Astrocyte (in vitro differentiated cells and primary cell): Measurements from ENCODE around the gene NTM. TPM values are rescaled to one million over a fixed set of nuclear protein-coding genes. Genes with fewer than 3 reads are reported as not detected.
"Not testable (repeated sequence)": the region's sequence is repeated elsewhere in the genome, so short reads cannot be mapped to it uniquely, and the experiment has no call there.

ENCODE experiments used
- DNase-seq: peaks from one replicate; pipeline ENCODE4 v3.0.0-alpha.2; 2010; ENCODE audit warnings: low read depth
- FAIRE-seq: peaks from 2 replicates; lab custom pipeline; 2011; peaks lifted over from hg19 to GRCh38; lab: Jason Lieb, UNC
- H2AFZ ChIP-seq: 2 replicates; pipeline ENCODE4 v1.6.0; 2012; ENCODE audit warnings: low read depth, low read length, inconsistent platforms
- H3K27ac ChIP-seq: 2 replicates; pipeline ENCODE4 v1.5.1; 2011; ENCODE audit warnings: low read depth, low read length, inconsistent platforms
- H3K27me3 ChIP-seq: 2 replicates; pipeline ENCODE4 v1.6.0; 2011; ENCODE audit warnings: low read length, inconsistent platforms; ENCODE audit not compliant: insufficient read depth
- H3K36me3 ChIP-seq: 2 replicates; pipeline ENCODE4 v1.5.1; 2011; ENCODE audit warnings: low read length, inconsistent platforms; ENCODE audit not compliant: insufficient read depth
- H3K4me1 ChIP-seq: 2 replicates; pipeline ENCODE4 v1.5.1; 2011; ENCODE audit warnings: low read length, inconsistent platforms; ENCODE audit not compliant: insufficient read depth
- H3K4me2 ChIP-seq: 2 replicates; pipeline ENCODE4 v1.6.0; 2012; ENCODE audit warnings: low read length, inconsistent platforms
- H3K4me3 ChIP-seq: 2 replicates; pipeline ENCODE4 v1.5.1; 2011; ENCODE audit warnings: low read depth, mild to moderate bottlenecking, low read length, inconsistent platforms; ENCODE audit not compliant: insufficient read depth
- H3K79me2 ChIP-seq: 2 replicates; pipeline ENCODE4 v1.6.0; 2012; ENCODE audit warnings: mild to moderate bottlenecking, low read length, inconsistent platforms; ENCODE audit not compliant: insufficient read depth
- H3K9ac ChIP-seq: 2 replicates; pipeline ENCODE4 v1.6.0; 2012; ENCODE audit warnings: mild to moderate bottlenecking, low read length, inconsistent platforms
- H3K9me3 ChIP-seq: 2 replicates; pipeline ENCODE4 v1.5.1; 2012; ENCODE audit warnings: low read depth, mild to moderate bottlenecking, low read length, inconsistent platforms; ENCODE audit not compliant: insufficient read depth
- H4K20me1 ChIP-seq: 2 replicates; pipeline ENCODE4 v1.6.0; 2012; ENCODE audit warnings: low read length, inconsistent platforms; ENCODE audit not compliant: insufficient read depth
- H3K27ac Mint-ChIP-seq: one replicate; pipeline ENCODE4 v1.8.0; 2021; ENCODE audit warnings: mild to moderate bottlenecking, mixed read lengths; ENCODE audit not compliant: unreplicated experiment
- H3K27me3 Mint-ChIP-seq: one replicate; pipeline ENCODE4 v1.8.0; 2021; ENCODE audit warnings: low read depth, mixed read lengths; ENCODE audit not compliant: unreplicated experiment
- H3K36me3 Mint-ChIP-seq: one replicate; pipeline ENCODE4 v1.8.0; 2021; ENCODE audit warnings: low read depth, mixed read lengths; ENCODE audit not compliant: unreplicated experiment
- H3K4me1 Mint-ChIP-seq: one replicate; pipeline ENCODE4 v1.8.0; 2021; ENCODE audit warnings: low read depth, mixed read lengths; ENCODE audit not compliant: unreplicated experiment
- H3K4me3 Mint-ChIP-seq: one replicate; pipeline ENCODE4 v1.8.0; 2021; ENCODE audit warnings: mild to moderate bottlenecking, moderate library complexity, mixed read lengths; ENCODE audit not compliant: unreplicated experiment
- H3K9me3 Mint-ChIP-seq: one replicate; pipeline ENCODE4 v1.8.0; 2021; ENCODE audit warnings: mild to moderate bottlenecking, mixed read lengths; ENCODE audit not compliant: unreplicated experiment
- CTCF ChIP-seq: IDR thresholded peaks from 2 replicates; pipeline ENCODE4 v1.5.1; 2011; ENCODE audit warnings: low read depth, mild to moderate bottlenecking, inconsistent platforms, low read length, moderate library complexity; ENCODE audit not compliant: insufficient read depth
- EZH2 ChIP-seq: IDR thresholded peaks from 2 replicates; pipeline ENCODE4 v1.6.1; 2012; ENCODE audit warnings: mild to moderate bottlenecking, low read length, inconsistent platforms; ENCODE audit not compliant: insufficient read depth
- total RNA-seq: library from RNA; stranded (reverse); gene quantifications from 2 replicates; pipeline ENCODE4 v1.2.1, GENCODE V29; 2021

NTM gene
- total RNA-seq, 1 donor from 2014 or later, result 98.2 TPM

- Mint-ChIP-seq H3K4me1 (peaks cover 24% of the 10 kb centered on the region), H3K9me3 (no peaks in the 10 kb centered on the region), H3K27ac (no peak overlapping the region), H3K4me3 (no peak overlapping the region), H3K36me3 (peaks cover 41% of the 10 kb centered on the region), H3K27me3 (no peaks in the 10 kb centered on the region)
- no peak for DNase-seq
- peaks cover 11% of the 10 kb centered on the region for H3K36me3 ChIP-seq
- H3K4me1 ChIP-seq, result peaks cover 26% of the 10 kb centered on the region
- H3K79me2 ChIP-seq, result no peaks in the 10 kb centered on the region
- TF ChIP-seq EZH2 (no peak), CTCF (no peak)
- no peak overlapping the region for H2AFZ ChIP-seq
- no peak for FAIRE-seq
- no peak overlapping the region for H3K27ac ChIP-seq
- peaks cover 2% of the 10 kb centered on the region for H4K20me1 ChIP-seq
- no peaks in the 10 kb centered on the region for H3K27me3 ChIP-seq
- no peak overlapping the region for H3K4me2 ChIP-seq
- H3K9ac ChIP-seq, result no peak overlapping the region
- H3K4me3 ChIP-seq, result no peak overlapping the region
- H3K9me3 ChIP-seq, result no peaks in the 10 kb centered on the region
Measured at GRCh38 chr11:132315696-132316095, 945.3 kb downstream of the NTM start.

GRCh38 chr11:132318421-132319157, 948.2 kb downstream of the NTM start:
- DNase-seq (peak; percentile 77), FAIRE-seq (peak; percentile 86)
- Histone ChIP-seq H3K36me3 (peaks cover 11% of the 10 kb centered on the region), H2AFZ (no peak overlapping the region), H3K79me2 (no peaks in the 10 kb centered on the region), H4K20me1 (peaks cover 2% of the 10 kb centered on the region), H3K4me2 (peak overlapping the region; percentile 47), H3K9ac (no peak overlapping the region), H3K4me3 (no peak overlapping the region), H3K27ac (peak overlapping the region; percentile 15), H3K27me3 (no peaks in the 10 kb centered on the region), H3K4me1 (peaks cover 13% of the 10 kb centered on the region), H3K9me3 (no peaks in the 10 kb centered on the region)
- no peak for TF ChIP-seq EZH2
- no peak for TF ChIP-seq CTCF
- Mint-ChIP-seq H3K4me1 (peaks cover 13% of the 10 kb centered on the region), H3K27me3 (no peaks in the 10 kb centered on the region), H3K4me3 (peak overlapping the region; percentile 21), H3K27ac (peak overlapping the region; percentile 48), H3K9me3 (no peaks in the 10 kb centered on the region), H3K36me3 (peaks cover 34% of the 10 kb centered on the region)

- H3K4me3 ChIP-seq, H3K27ac Mint-ChIP-seq, H2AFZ ChIP-seq, H3K9me3 Mint-ChIP-seq, H3K27ac ChIP-seq, H3K36me3 ChIP-seq, H3K9ac ChIP-seq, H4K20me1 ChIP-seq, H3K4me3 Mint-ChIP-seq, DNase-seq, FAIRE-seq, H3K79me2 ChIP-seq, H3K27me3 Mint-ChIP-seq, H3K4me2 ChIP-seq, H3K27me3 ChIP-seq, H3K9me3 ChIP-seq: not testable (repeated sequence)
- peaks cover 31% of the 10 kb centered on the region for H3K36me3 Mint-ChIP-seq
- peaks cover 13% of the 10 kb centered on the region for H3K4me1 ChIP-seq
- peaks cover 13% of the 10 kb centered on the region for H3K4me1 Mint-ChIP-seq
Measured at GRCh38 chr11:132319419-132319818, 949.0 kb downstream of the NTM start.
